ENCODE data around the gene SEC16B.
A peak's percentile ranks its signal among the peaks of the same experiment; 100 is the strongest.

- TF ChIP-seq CTCF (IDR thresholded peaks at IDR 0.05) (peak; percentile 75), REST (IDR thresholded peaks at IDR 0.05; ENCODE audit: insufficient read depth in 1 of 2, low read depth in 2 of 2, low read length in 1 of 2) (no peak), SIN3A (IDR thresholded peaks at IDR 0.05; ENCODE audit: borderline replicate concordance, insufficient read depth, low read depth, low read length) (no peak), POLR2AphosphoS5 (IDR thresholded peaks at IDR 0.05; ENCODE audit: low read depth, low read length) (no peak)
Observed at GRCh38 chr1:177959811-177960515, 9.9 kb downstream of the SEC16B start.

All from Panc1 (cell line).